Activated CD4-positive, CD25-positive, alpha-beta regulatory T cell treated with anti-CD3 and anti-CD28 coated beads, Interleukin-2, amount 50 U/mL, for 72 hours (primary cell): ENCODE measurements around the gene PLPPR2.
A peak's percentile ranks its signal among the peaks of the same experiment; 100 is the strongest.
"Not testable (repeated sequence)": the region's sequence is repeated elsewhere in the genome, so short reads cannot be mapped to it uniquely, and the experiment has no call there.

Source experiments
- DNase-seq: peaks from one replicate; pipeline ENCODE4 v3.0.0; 2021

The PLPPR2 gene

DNA sequence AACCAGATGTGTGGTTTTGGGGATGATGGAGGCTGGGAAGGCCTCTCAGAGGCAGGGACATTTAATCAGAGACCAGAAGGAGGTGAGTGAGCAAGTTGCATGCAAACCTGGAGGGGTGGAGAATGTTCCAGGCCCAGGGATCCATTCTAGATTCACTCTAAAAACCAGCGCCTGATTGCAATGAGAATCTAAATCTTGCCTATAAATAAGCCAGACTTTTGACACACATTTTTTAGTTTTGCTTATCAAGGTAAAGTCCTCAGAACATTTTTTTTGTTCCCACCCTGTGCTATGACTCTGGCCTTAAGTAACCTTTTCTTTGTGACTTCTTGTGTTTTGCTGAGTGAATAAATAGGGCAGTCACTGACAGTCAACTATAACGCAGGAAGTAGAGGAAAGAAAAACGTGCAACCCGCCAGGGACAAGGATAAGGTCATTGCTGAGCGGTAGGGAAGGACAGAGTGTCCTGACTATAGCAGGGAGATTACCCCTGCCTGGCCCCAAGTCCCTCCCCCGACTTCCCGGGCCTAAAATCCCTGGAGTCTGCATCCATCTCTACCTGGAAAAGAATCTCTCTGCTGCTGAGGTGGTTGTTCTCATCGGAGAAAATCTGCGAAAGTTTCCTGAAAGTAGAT lies 49.5 kb downstream of the PLPPR2 start:
- DNase-seq = no peak

DNA sequence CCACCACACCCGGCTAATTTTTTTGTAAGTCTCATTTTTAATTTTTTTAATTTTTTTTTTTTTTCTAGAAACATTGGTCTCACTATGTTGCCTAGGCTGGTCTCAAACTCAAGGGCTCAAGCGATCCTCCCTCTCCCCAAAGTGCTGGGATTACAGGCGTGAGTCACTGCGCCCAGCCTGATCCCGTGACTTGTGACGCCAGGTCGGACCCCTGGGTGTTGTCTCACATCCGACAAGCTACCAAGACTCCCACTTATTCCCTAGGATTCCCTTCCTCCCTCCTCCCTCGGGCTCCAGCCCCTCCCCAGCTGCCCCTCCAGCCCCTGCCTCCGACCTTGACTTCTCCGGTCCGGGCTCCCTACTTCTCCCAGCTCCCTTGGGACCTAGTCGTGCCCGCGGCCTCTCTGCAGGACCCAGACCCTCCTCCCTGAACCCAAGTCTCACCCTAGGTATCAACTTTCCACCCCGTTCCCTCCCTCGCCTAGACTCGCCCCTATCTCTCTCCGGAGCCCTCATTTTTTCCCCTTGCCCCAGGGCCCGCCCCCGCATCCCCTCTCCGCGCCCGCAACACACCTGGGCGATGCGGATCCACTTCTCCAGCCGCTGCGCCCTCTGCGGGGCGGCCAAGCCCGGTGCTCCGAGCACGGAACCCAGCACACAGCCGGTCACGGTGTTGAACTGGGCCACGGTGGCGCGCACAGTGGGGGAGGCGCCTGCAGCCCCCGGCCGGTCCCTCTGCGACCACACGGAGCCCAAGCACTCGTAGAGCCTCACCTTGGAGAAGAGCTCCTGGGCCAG lies 50.8 kb downstream of the PLPPR2 start:
- DNase-seq = peak; percentile 34

- DNase-seq = not testable (repeated sequence)
Observed at GRCh38 chr19:11406703-11407236, 51.5 kb downstream of the PLPPR2 start.

DNA sequence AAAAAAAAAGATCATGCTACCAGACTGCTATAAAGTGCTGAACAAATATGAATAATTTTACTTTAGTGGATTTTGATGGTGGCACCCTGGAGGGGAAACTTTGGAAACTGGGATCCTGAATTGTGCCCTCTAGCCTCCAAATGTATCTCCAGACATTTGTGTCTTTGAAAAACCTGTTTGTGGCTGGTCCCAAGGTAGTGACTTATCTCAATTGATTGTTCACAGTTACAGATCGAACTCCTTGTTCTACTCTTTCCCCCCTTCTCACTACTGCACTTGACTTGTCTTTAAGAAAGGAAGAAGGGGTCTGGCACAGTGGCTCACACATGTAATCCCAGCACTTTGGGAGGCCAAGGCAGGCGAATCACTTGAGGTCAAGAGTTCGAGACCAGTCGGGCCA lies 53.4 kb downstream of the PLPPR2 start:
- no peak for DNase-seq

DNA sequence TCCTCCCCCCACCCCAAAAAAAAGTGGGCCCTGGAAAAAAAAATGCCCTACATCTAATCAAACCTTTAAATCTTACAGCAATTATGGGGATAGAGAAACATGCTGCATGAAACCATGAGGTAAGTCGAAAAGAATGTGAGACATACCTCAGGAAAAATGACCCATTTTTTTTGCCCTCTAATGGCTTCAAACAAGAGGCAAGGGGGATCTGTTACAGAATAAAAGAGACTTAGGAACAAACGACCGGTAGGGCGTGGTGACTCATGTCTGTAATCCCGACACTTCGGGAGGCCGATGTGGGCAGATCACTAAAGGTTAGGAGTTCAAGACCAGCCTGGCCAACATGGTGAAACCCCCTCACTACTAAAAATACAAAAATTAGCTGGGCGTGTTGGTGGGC lies 55.5 kb downstream of the PLPPR2 start:
- DNase-seq = no peak

- no peak for DNase-seq
Observed at GRCh38 chr19:11414544-11414943, 59.3 kb downstream of the PLPPR2 start.
